Activated CD4-positive, alpha-beta T cell treated with anti-CD3 and anti-CD28 coated beads for 1 hour (primary cell): Measurements from ENCODE around the gene PPP2R3A.
"Not testable (repeated sequence)": the region's sequence is repeated elsewhere in the genome, so short reads cannot be mapped to it uniquely, and the experiment has no call there.

Experiments used
- DNase-seq: peaks from one replicate; pipeline ENCODE4 v3.0.0-alpha.2; 2020

PPP2R3A gene

GRCh38 chr3:136038668-136039067, 73.1 kb downstream of the PPP2R3A start:
- DNase-seq = no peak

- DNase-seq = no peak
Measured at GRCh38 chr3:136042608-136043221, 77.2 kb downstream of the PPP2R3A start.

GRCh38 chr3:136044980-136045745, 79.6 kb downstream of the PPP2R3A start:
- no peak for DNase-seq

DNA sequence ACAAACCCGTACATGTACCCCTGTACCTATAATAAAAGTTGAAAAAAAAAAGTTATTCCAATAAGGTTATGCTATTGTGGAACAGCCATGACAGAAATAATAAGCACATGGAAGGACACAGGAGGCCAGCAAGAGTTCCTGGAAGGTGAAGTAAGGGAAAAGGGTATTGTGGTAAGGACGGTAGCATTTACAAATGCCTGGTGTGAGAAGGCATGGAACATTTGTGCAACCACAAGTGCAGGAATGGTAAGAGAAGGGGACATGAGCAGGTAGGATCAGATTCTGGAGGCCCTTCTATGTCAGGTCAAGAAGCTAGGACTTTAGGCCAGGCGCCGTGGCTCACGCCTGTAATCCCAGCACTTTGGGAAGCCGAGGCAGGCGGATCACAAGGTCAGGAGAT, 82.5 kb downstream of the PPP2R3A start:
- DNase-seq = no peak

DNA sequence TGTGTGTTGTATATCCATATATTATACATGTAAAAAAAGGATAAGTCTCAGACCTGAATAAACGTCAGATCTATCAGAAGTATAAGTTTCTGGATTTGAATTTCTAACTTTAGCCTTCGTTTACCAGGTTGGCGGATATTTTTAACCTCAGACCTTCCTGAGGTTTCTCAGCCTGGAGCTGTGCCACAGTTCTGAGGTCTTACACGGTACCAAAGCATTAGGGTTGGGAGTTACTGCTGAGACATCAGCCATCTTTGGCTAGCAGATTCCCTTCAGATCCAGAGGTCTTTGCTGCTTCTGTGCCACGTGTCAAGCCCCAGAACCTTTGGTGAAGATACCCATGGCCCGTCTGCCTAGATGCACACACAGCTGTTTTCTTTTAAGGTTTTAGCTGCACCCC, 84.7 kb downstream of the PPP2R3A start:
- no peak for DNase-seq

GRCh38 chr3:136055491-136055890, 90.0 kb downstream of the PPP2R3A start:
- no peak for DNase-seq

- no peak for DNase-seq
Measured at GRCh38 chr3:136067211-136067610, 101.7 kb downstream of the PPP2R3A start.

DNA sequence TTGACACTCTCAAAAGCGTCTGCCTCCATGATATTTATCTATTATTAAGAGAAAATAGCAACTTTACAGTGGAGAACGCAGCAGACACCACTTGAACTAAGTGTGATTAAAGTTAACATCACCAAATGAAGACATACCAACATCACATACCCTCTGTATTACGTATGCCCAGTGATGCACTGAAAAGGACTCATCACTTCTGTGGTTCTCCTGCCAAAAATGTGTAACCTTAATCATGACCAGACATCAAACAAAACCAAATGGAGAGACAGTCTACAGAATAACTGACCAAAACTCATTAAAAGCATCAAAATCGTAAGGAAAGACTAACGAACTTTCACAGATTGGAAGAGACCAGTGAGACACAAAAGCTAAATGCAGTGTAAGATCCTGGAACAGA, 103.2 kb downstream of the PPP2R3A start:
- no peak for DNase-seq

- DNase-seq = no peak
Measured at GRCh38 chr3:136069933-136070332, 104.4 kb downstream of the PPP2R3A start.

GRCh38 chr3:136070334-136070733, 104.8 kb downstream of the PPP2R3A start:
- DNase-seq = no peak

- DNase-seq = no peak
Measured at GRCh38 chr3:136070953-136071949, 105.7 kb downstream of the PPP2R3A start.

GRCh38 chr3:136074546-136075170, 109.1 kb downstream of the PPP2R3A start:
- no peak for DNase-seq

DNA sequence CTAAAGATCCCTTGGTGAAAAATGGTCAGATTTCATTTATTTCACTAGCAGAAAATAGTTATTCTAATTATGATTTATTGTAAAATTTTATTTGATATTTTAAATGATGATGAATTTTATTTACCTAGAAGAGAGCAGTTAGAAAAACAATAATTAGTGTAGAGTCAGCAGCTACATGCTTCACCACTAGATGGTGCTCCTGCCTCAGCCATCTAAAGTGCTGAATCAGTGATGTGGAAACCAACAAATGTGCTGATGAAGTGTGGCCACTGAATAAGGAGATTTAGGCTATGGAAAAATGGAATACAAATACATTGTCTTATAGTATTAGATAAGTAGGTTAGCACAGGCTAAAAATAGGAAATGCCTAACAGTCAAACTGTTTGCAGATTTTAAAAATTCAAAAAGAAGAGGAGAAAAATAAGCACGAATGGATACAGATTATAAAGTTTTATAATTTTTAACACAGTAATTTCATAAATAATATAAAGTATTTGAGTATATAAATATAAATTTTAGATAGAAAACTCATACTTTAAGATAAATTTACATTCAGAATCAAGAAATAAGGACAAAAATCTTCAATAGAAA, 109.8 kb downstream of the PPP2R3A start:
- DNase-seq = peak; percentile 53

GRCh38 chr3:136075811-136076210, 110.3 kb downstream of the PPP2R3A start:
- DNase-seq = no peak

GRCh38 chr3:136078421-136079364, 113.2 kb downstream of the PPP2R3A start:
- no peak for DNase-seq

DNA sequence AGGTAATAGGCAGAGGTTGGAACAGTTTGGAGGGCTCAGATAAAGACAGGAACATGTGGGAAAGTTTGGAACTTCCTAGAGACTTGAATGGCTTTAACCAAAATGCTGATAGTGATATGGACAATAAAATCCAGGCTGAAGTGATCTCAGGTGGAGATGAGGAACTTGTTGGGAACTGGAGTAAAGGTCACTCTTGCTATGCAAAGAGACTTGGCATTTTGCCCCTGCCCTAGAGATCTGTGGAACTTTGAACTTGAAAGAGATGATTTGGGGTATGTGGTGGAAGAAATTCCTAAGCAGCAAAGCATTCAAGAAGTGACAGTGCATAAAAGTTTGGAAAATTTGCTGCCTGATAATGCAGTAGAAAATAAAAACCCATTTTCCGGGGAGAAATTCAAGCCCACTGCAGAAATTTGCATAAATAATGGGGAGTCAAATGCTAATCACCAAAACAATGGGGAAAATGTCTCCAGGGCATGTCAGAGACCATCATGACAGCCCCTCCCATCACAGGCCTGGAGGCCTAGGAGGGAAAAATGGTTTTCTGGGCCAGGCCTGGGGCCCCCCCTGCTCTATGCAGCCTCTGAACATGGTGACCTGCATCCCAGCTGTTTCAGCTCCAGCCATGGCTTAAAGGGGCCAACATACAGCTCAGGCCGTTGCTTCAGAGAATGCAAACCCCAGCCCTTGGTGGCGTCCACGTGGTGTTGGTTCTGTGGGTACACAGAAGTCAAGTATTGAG, 118.3 kb downstream of the PPP2R3A start:
- DNase-seq = not testable (repeated sequence)

GRCh38 chr3:136085067-136085466, 119.5 kb downstream of the PPP2R3A start:
- DNase-seq = not testable (repeated sequence)

DNA sequence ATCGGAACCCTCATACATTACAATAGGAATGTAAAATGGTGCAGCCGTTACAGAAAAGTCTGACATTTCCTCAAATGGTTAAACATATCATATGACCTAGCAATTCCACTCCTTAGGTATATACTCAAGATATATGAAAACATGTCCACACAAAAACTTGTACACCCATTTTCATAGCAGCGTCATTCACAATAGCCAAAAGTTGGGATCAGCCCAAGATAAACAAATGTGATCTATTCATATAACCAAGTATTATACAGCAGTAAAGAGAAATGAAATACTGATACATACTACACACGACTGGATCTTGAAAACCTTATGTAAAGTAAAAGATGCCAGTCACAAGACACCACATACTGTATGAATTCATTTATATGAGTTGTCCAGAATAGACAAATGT, 128.2 kb downstream of the PPP2R3A start:
- no peak for DNase-seq

DNA sequence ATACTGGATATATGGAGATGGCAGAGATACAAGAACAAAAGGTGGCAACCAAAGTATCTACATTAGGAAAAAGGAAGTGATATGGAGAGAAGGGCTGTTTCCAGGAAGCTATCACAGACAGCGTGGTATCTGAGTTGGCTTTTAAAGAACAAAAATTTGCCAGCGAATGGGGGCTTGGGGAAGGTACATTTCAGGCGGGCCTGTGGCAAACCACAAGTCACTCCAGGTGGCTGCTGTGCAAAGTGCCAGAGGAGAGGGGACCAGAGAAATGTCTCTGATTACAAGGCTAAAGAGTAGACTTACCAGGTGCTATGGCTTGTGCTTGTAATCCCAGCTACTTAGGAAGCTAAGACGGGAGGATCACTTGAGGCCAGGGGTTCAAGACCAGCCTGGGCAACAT, 139.5 kb downstream of the PPP2R3A start:
- DNase-seq = no peak

DNA sequence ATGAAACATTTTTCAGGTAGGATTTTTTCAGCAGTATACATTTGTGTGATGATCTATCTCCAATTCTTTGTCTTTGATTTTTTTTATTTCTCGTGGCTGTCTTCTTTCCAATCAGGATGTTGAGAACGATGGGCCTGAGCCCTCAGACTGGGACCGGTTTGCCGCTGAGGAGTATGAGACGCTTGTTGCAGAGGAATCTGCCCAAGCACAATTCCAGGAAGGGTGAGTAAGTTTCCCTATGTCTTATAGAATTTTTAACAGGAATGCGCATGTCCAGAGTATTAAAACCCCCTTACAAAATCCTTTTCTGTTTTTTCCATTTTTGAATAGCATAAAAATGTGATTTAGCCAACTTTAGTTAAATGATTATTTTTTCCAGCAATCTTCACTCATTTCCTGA, 140.6 kb downstream of the PPP2R3A start:
- DNase-seq = no peak

DNA sequence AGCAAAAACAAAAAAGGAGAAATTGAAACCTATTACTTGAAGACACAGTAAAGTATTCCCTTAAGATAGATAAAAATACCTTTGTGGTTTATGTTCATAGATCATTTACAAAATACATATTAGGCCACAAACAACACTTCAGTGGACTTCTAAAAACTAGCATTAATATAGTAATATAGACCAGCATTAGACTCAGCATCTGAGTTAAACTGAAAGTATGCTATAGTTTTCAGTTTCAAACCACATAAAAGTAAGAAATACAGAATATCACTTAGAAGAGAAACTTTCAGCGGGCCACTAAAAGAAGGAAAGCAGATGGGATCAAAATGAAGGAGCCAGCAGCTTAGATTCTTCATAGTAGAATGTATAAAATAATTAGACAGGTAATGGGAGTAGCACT, 144.0 kb downstream of the PPP2R3A start:
- DNase-seq = no peak
